GM23248 (cell line): ENCODE results near the gene TPK1. TPM values are rescaled to one million over a fixed set of nuclear protein-coding genes. Genes with fewer than 3 reads are reported as not detected.

ENCODE experiments used
- DNase-seq: peaks from one replicate; pipeline ENCODE4 v3.0.0-alpha.2; 2015
- H2AFZ ChIP-seq: fragments of 200-600 bp; sonication (generic); 2 replicates; pipeline ENCODE4 v1.6.1; 2016; ENCODE audit warnings: antibody characterized with exemption
- H3F3A ChIP-seq: fragments of 200-600 bp; sonication (generic); 2 replicates; pipeline ENCODE4 v1.6.1; 2016; ENCODE audit warnings: mild to moderate bottlenecking, antibody characterized with exemption, mixed run types; ENCODE audit not compliant: insufficient read depth
- H3K27ac ChIP-seq: fragments of 200-600 bp; sonication (generic); 2 replicates; pipeline ENCODE4 v1.5.1; 2016; ENCODE audit warnings: mild to moderate bottlenecking
- H3K27me3 ChIP-seq: fragments of 200-600 bp; sonication (generic); replicated peaks from 2 replicates; pipeline ENCODE4 v1.6.1; 2016; ENCODE audit warnings: mild to moderate bottlenecking; ENCODE audit not compliant: insufficient read depth
- H3K36me3 ChIP-seq: fragments of 200-600 bp; sonication (generic); 2 replicates; pipeline ENCODE4 v1.6.1; 2016; ENCODE audit warnings: low read depth, mild to moderate bottlenecking
- H3K4me1 ChIP-seq: fragments of 200-600 bp; sonication (generic); 2 replicates; pipeline ENCODE4 v1.6.1; 2016; ENCODE audit warnings: mild to moderate bottlenecking; ENCODE audit not compliant: insufficient read depth
- H3K4me2 ChIP-seq: fragments of 200-600 bp; sonication (generic); one replicate; pipeline ENCODE4 v1.6.1; 2016; ENCODE audit warnings: mild to moderate bottlenecking; ENCODE audit not compliant: unreplicated experiment
- H3K4me3 ChIP-seq: fragments of 200-600 bp; sonication (generic); 2 replicates; pipeline ENCODE4 v1.5.1; 2016; ENCODE audit warnings: mild to moderate bottlenecking
- H3K79me2 ChIP-seq: fragments of 200-600 bp; sonication (generic); 2 replicates; pipeline ENCODE4 v1.6.1; 2016; ENCODE audit warnings: mild to moderate bottlenecking; ENCODE audit not compliant: insufficient read depth
- H3K9ac ChIP-seq: fragments of 200-600 bp; sonication (generic); 2 replicates; pipeline ENCODE4 v1.6.1; 2016; ENCODE audit warnings: mild to moderate bottlenecking
- H3K9me2 ChIP-seq: fragments of 200-600 bp; sonication (generic); 2 replicates; pipeline ENCODE4 v1.6.1; 2016; ENCODE audit warnings: mixed run types, mild to moderate bottlenecking, moderate library complexity; ENCODE audit not compliant: insufficient read depth
- H3K9me3 ChIP-seq: fragments of 200-600 bp; sonication (generic); one replicate; pipeline ENCODE4 v1.6.1; 2017; ENCODE audit warnings: low read depth
- H4K20me1 ChIP-seq: fragments of 200-600 bp; sonication (generic); 2 replicates; pipeline ENCODE4 v1.6.0; 2016; ENCODE audit not compliant: insufficient read depth
- EZH2 ChIP-seq: fragments of 200-600 bp; sonication (generic); IDR thresholded peaks from 2 replicates; pipeline ENCODE4 v1.6.1; 2018; ENCODE audit warnings: antibody characterized with exemption, mild to moderate bottlenecking; ENCODE audit not compliant: insufficient read depth, poor library complexity, severe bottlenecking
- EZH2phosphoT487 ChIP-seq: fragments of 200-600 bp; sonication (generic); IDR thresholded peaks from 2 replicates; pipeline ENCODE4 v1.6.1; 2018; ENCODE audit warnings: antibody characterized with exemption, moderate library complexity, mild to moderate bottlenecking, low read depth; ENCODE audit not compliant: insufficient read depth
- WGBS, 2 experiments: methylation state at CpG; one replicate each; pipeline ENCODE4 v1.1.6; 2015 to 2017; ENCODE audit warnings: low lambda C conversion rate in 2 of 2, low coverage in 1 of 2; ENCODE audit errors: missing lambda C conversion rate in 2 of 2; 5-methylcytosine and 5-hydroxymethylcytosine counted together
- in situ Hi-C: fragments of 300-500 bp; cut with MboI; formaldehyde crosslinking; loops from 2 replicates; pipeline ENCODE4 v1.15.0; 2020
- polyA plus RNA-seq: library from polyadenylated mRNA; unstranded; fragments of >200 nt; fragmentation: Nextera tagmentation; extraction: Ambion mirVana; gene quantifications from 2 replicates; pipeline ENCODE4 v1.2.1, GENCODE V29; 2016
- total RNA-seq: library from RNA; depleted of rRNA; stranded (reverse); fragments of >200 nt; shearing (Covaris generic); gene quantifications from 2 replicates; pipeline ENCODE4 v1.2.3, GENCODE V29; 2014

Gene TPK1
- total and polyA plus RNA-seq, 2 experiments from 2014 or later: 2.9 to 3.7 TPM

GRCh38 chr7:144830024-144830785 lies 5.6 kb downstream of the TPK1 start:
- H3K4me1 ChIP-seq: peaks cover 13% of the 10 kb centered on the region
- H3K9me3 ChIP-seq: no peaks in the 10 kb centered on the region
- H3K27me3 ChIP-seq: no peaks in the 10 kb centered on the region
- H3K36me3 ChIP-seq: no peaks in the 10 kb centered on the region
- H3K4me2 ChIP-seq: no peak overlapping the region
- no peak overlapping the region for H3K9ac ChIP-seq
- no peak overlapping the region for H3K4me3 ChIP-seq
- no peaks in the 10 kb centered on the region for H3K79me2 ChIP-seq
- 79 to 89% methylated on average over 2 of the region's 2 CpGs for WGBS, 2 experiments
- no peak overlapping the region for H3K27ac ChIP-seq
- H4K20me1 ChIP-seq: no peaks in the 10 kb centered on the region
- no peak overlapping the region for H2AFZ ChIP-seq
- in situ Hi-C loops: no loop called here
- no peaks in the 10 kb centered on the region for H3K9me2 ChIP-seq
- peak; percentile 30 for DNase-seq
- no peak for TF ChIP-seq EZH2phosphoT487
- no peak for TF ChIP-seq EZH2
- H3F3A ChIP-seq: peaks cover 18% of the 10 kb centered on the region

- Histone ChIP-seq H4K20me1 (no peaks in the 10 kb centered on the region), H3F3A (peaks cover 7% of the 10 kb centered on the region; the same call in 1 of the 2 replicates), H2AFZ (no peak overlapping the region), H3K27me3 (no peaks in the 10 kb centered on the region), H3K4me3 (no peak overlapping the region), H3K27ac (no peak overlapping the region), H3K4me2 (no peak overlapping the region), H3K9me3 (no peaks in the 10 kb centered on the region), H3K36me3 (no peaks in the 10 kb centered on the region), H3K4me1 (peaks cover 17% of the 10 kb centered on the region), H3K79me2 (no peaks in the 10 kb centered on the region), H3K9me2 (no peaks in the 10 kb centered on the region), H3K9ac (no peak overlapping the region)
- in situ Hi-C loops: no loop called here
- WGBS, 2 experiments: 51 to 52% methylated on average over 4 of the region's 4 CpGs
- DNase-seq: peak; percentile 48
- no peak for TF ChIP-seq EZH2
- TF ChIP-seq EZH2phosphoT487: no peak
Measured at GRCh38 chr7:144827621-144828020, 8.2 kb downstream of the TPK1 start.

GRCh38 chr7:144826208-144826607 lies 9.6 kb downstream of the TPK1 start:
- DNase-seq: peak; percentile 46
- Histone ChIP-seq H3K4me2 (no peak overlapping the region), H3K9me2 (no peaks in the 10 kb centered on the region), H3K27ac (no peak overlapping the region), H3K4me3 (no peak overlapping the region), H3K9ac (no peak overlapping the region), H3K79me2 (no peaks in the 10 kb centered on the region), H4K20me1 (no peaks in the 10 kb centered on the region), H3K4me1 (peaks cover 17% of the 10 kb centered on the region), H3K9me3 (no peaks in the 10 kb centered on the region), H3K36me3 (no peaks in the 10 kb centered on the region), H3F3A (peaks cover 7% of the 10 kb centered on the region; the same call in 1 of the 2 replicates), H2AFZ (no peak overlapping the region), H3K27me3 (no peaks in the 10 kb centered on the region)
- in situ Hi-C loops: no loop called here
- no peak for TF ChIP-seq EZH2
- TF ChIP-seq EZH2phosphoT487: no peak

GRCh38 chr7:144824360-144824759 lies 11.5 kb downstream of the TPK1 start:
- no peaks in the 10 kb centered on the region for H4K20me1 ChIP-seq
- in situ Hi-C loops: no loop called here
- TF ChIP-seq EZH2 (no peak), EZH2phosphoT487 (no peak)
- peaks cover 17% of the 10 kb centered on the region for H3K4me1 ChIP-seq
- H3K27me3 ChIP-seq: no peaks in the 10 kb centered on the region
- WGBS, 2 experiments: 2 to 7% methylated on average over 3 of the region's 3 CpGs
- DNase-seq: peak; percentile 89
- peaks cover 7% of the 10 kb centered on the region; the same call in 1 of the 2 replicates for H3F3A ChIP-seq
- H3K9ac ChIP-seq: no peak overlapping the region
- no peaks in the 10 kb centered on the region for H3K79me2 ChIP-seq
- H3K4me2 ChIP-seq: peak overlapping the region; percentile 25
- H3K27ac ChIP-seq: no peak overlapping the region
- no peaks in the 10 kb centered on the region for H3K36me3 ChIP-seq
- no peaks in the 10 kb centered on the region for H3K9me3 ChIP-seq
- H2AFZ ChIP-seq: no peak overlapping the region
- no peak overlapping the region for H3K4me3 ChIP-seq
- no peaks in the 10 kb centered on the region for H3K9me2 ChIP-seq

- Histone ChIP-seq H3K9ac (no peak overlapping the region), H4K20me1 (no peaks in the 10 kb centered on the region), H3K27ac (no peak overlapping the region), H3F3A (peaks cover 7% of the 10 kb centered on the region; the same call in 1 of the 2 replicates), H3K79me2 (no peaks in the 10 kb centered on the region), H3K36me3 (no peaks in the 10 kb centered on the region), H3K4me1 (peaks cover 17% of the 10 kb centered on the region), H2AFZ (no peak overlapping the region), H3K9me2 (no peaks in the 10 kb centered on the region), H3K9me3 (no peaks in the 10 kb centered on the region), H3K4me2 (no peak overlapping the region), H3K27me3 (no peaks in the 10 kb centered on the region), H3K4me3 (no peak overlapping the region)
- no peak for DNase-seq
- in situ Hi-C loops: no loop called here
- TF ChIP-seq EZH2phosphoT487 (no peak), EZH2 (no peak)
- 88 to 97% methylated on average over 3 of the region's 3 CpGs for WGBS, 2 experiments
Measured at GRCh38 chr7:144822223-144822622, 13.6 kb downstream of the TPK1 start.
